ENCODE results near the gene NRXN2.

- TF ChIP-seq, protein P1, sequence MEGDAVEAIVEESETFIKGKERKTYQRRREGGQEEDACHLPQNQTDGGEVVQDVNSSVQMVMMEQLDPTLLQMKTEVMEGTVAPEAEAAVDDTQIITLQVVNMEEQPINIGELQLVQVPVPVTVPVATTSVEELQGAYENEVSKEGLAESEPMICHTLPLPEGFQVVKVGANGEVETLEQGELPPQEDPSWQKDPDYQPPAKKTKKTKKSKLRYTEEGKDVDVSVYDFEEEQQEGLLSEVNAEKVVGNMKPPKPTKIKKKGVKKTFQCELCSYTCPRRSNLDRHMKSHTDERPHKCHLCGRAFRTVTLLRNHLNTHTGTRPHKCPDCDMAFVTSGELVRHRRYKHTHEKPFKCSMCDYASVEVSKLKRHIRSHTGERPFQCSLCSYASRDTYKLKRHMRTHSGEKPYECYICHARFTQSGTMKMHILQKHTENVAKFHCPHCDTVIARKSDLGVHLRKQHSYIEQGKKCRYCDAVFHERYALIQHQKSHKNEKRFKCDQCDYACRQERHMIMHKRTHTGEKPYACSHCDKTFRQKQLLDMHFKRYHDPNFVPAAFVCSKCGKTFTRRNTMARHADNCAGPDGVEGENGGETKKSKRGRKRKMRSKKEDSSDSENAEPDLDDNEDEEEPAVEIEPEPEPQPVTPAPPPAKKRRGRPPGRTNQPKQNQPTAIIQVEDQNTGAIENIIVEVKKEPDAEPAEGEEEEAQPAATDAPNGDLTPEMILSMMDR (IDR thresholded peaks at IDR 0.05; ENCODE audit: low read length) = no peak
- no peak for TF ChIP-seq EZH2 (IDR thresholded peaks at IDR 0.05; ENCODE audit: borderline replicate concordance, low read length)
Measured at GRCh38 chr11:64638829-64639228, 84.2 kb downstream of the NRXN2 start.
